ENCODE measurements around the gene EMP2.

Gene EMP2

GRCh38 chr16:10520869-10521578 lies 59.4 kb downstream of the EMP2 start:
- DNase-seq (ENCODE audit: low spot score): no peak
- TF ChIP-seq CTCF (IDR thresholded peaks at IDR 0.05; ENCODE audit: borderline replicate concordance, control extremely low read depth, extremely low read depth, insufficient read depth, missing control alignments): no peak
- in situ Hi-C loops (cut with MboI; ENCODE audit: low sequenced_read_pairs, unreplicated experiment): loop anchor here (5.0 to 10.0 kb wide), 2 partner anchors 211 to 414 kb away; no protein-coding TSS in a partner anchor

GRCh38 chr16:10519929-10520868 lies 60.2 kb downstream of the EMP2 start:
- no peak for DNase-seq (ENCODE audit: low spot score)
- in situ Hi-C loops (cut with MboI; ENCODE audit: low sequenced_read_pairs, unreplicated experiment): loop anchor here (5.0 to 10.0 kb wide), 3 partner anchors 212 to 415 kb away; no protein-coding TSS in a partner anchor
- no peak for TF ChIP-seq CTCF (IDR thresholded peaks at IDR 0.05; ENCODE audit: borderline replicate concordance, control extremely low read depth, extremely low read depth, insufficient read depth, missing control alignments)

DNA sequence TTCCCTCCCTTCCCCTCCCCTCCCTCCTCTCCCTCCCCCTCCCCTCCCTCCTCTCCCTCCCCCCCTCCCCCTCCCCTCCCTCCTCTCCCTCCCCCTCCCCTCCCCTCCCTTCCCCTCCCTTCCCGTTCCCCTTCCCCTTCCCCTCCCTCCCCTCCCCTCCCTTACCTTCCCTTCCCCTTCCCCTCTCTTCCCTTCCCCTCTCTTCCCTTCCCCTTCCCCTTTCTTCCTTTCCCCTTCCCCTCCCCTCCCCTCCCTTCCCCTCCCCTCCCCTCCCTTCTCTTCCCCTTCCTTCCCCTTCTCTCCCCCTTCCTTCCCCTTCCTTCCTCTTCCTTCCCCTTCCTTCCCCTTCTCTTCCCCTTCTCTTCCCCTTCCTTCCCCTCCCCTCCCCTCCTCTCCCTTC lies 61.1 kb downstream of the EMP2 start:
- TF ChIP-seq CTCF (IDR thresholded peaks at IDR 0.05; ENCODE audit: borderline replicate concordance, control extremely low read depth, extremely low read depth, insufficient read depth, missing control alignments): no peak
- DNase-seq (ENCODE audit: low spot score): no peak
- in situ Hi-C loops (cut with MboI; ENCODE audit: low sequenced_read_pairs, unreplicated experiment): loop anchor here (10.0 kb wide), 1 partner anchor 396 kb away; no protein-coding TSS in a partner anchor

DNA sequence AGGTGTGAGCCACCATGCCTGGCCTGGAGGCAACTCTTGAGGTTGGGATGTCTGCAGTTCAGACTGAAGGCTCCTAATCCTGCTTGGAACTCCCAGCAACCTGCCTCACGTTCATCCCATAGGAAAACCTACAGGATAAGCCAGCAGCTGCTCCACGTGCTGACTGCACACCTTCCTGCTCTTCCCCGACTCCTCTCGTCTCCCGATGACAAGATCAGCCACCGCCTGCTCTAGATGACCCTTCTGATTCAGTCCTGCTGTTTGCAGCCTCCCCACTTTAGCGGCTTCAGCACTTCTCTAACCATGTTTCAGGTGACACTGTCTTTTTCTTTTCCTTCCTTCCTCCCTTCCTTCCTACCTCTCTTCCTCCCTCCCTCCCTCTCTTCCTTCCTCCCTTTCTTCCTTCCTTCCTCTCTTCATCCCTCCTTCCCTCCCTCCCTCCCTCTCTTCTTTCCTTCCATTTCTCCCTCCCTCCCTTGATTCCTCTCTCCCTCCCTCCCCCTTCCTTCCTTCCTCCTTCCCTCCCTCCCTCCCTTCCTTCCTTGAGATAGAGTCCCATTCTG lies 61.8 kb downstream of the EMP2 start:
- in situ Hi-C loops (cut with MboI; ENCODE audit: low sequenced_read_pairs, unreplicated experiment): loop anchor here (10.0 kb wide), 1 partner anchor 396 kb away; no protein-coding TSS in a partner anchor
- TF ChIP-seq CTCF (IDR thresholded peaks at IDR 0.05; ENCODE audit: borderline replicate concordance, control extremely low read depth, extremely low read depth, insufficient read depth, missing control alignments): no peak
- DNase-seq (ENCODE audit: low spot score): no peak

- no peak for DNase-seq (ENCODE audit: low spot score)
- in situ Hi-C loops (cut with MboI; ENCODE audit: low sequenced_read_pairs, unreplicated experiment): loop anchor here (10.0 kb wide), 1 partner anchor 397 kb away; no protein-coding TSS in a partner anchor
- no peak for TF ChIP-seq CTCF (IDR thresholded peaks at IDR 0.05; ENCODE audit: borderline replicate concordance, control extremely low read depth, extremely low read depth, insufficient read depth, missing control alignments)
Observed at GRCh38 chr16:10517868-10518267, 62.5 kb downstream of the EMP2 start.

Data from GM13976 (cell line).